ENCODE data around the gene RNF43. TPM values are rescaled to one million over a fixed set of nuclear protein-coding genes. Genes with fewer than 3 reads are reported as not detected.

Gene RNF43
- total and polyA plus RNA-seq, 4 donors = 4.1 to 8.4 (median 5.1) TPM

DNA sequence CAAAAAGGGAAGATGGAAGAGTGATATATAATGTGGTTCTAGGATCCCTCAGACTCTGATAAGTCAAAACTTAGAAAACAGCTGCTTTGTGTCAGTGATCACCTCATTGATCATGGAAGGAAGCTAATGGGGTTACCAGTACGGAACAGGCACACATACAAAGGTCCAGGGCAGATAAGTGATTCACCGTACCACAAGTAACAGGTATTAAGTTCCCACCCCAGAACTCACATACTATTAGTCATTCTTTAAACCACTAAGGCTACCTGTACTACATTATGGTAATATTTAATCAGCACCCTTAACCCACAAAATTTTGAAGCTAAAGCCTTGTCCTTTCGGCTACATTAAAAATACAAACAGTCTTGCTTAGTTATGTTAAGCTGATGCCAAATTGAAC, 17.4 kb downstream of the RNF43 start:
- no peaks in the 10 kb centered on the region for H3K9me3 ChIP-seq (ENCODE audit: control insufficient read depth in 4 of 4, low read length in 3 of 4)
- no peaks in the 10 kb centered on the region for H3K27me3 ChIP-seq (ENCODE audit: control insufficient read depth in 4 of 4, insufficient read depth in 4 of 4, low read length in 3 of 4)
- peaks cover 0 to 6% (median 3%) of the 10 kb centered on the region in 4 donors for H3K4me1 ChIP-seq (ENCODE audit: control insufficient read depth in 4 of 4, insufficient read depth in 4 of 4, low read length in 3 of 4)
- no peak for DNase-seq (ENCODE audit: low spot score)
- no peak overlapping the region for H3K4me3 ChIP-seq (ENCODE audit: low read depth in 1 of 3, low read length in 3 of 3)
- TF ChIP-seq SP1 (IDR thresholded peaks at IDR 0.05) (no peak), JUND (IDR thresholded peaks at IDR 0.05) (no peak), FOXA2 (IDR thresholded peaks at IDR 0.05) (no peak), EGR1 (IDR thresholded peaks at IDR 0.05; ENCODE audit: low read depth in 2 of 2) (no peak), RXRA (IDR thresholded peaks at IDR 0.05) (no peak), HNF4A (conservative IDR thresholded peaks at IDR 0.05) (no peak), RAD21 (IDR thresholded peaks at IDR 0.05) (no peak), TAF1 (conservative IDR thresholded peaks at IDR 0.05) (no peak), GABPA (IDR thresholded peaks at IDR 0.05 in 1 of 2, conservative IDR thresholded peaks at IDR 0.05 in 1 of 2) (no peak), FOXA1 (IDR thresholded peaks at IDR 0.05) (no peak), YY1 (IDR thresholded peaks at IDR 0.05) (no peak)
- TF ChIP-seq, protein P1, sequence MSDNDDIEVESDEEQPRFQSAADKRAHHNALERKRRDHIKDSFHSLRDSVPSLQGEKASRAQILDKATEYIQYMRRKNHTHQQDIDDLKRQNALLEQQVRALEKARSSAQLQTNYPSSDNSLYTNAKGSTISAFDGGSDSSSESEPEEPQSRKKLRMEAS (IDR thresholded peaks at IDR 0.05) = no peak
- TF ChIP-seq, protein P2, sequence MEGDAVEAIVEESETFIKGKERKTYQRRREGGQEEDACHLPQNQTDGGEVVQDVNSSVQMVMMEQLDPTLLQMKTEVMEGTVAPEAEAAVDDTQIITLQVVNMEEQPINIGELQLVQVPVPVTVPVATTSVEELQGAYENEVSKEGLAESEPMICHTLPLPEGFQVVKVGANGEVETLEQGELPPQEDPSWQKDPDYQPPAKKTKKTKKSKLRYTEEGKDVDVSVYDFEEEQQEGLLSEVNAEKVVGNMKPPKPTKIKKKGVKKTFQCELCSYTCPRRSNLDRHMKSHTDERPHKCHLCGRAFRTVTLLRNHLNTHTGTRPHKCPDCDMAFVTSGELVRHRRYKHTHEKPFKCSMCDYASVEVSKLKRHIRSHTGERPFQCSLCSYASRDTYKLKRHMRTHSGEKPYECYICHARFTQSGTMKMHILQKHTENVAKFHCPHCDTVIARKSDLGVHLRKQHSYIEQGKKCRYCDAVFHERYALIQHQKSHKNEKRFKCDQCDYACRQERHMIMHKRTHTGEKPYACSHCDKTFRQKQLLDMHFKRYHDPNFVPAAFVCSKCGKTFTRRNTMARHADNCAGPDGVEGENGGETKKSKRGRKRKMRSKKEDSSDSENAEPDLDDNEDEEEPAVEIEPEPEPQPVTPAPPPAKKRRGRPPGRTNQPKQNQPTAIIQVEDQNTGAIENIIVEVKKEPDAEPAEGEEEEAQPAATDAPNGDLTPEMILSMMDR (IDR thresholded peaks at IDR 0.05; ENCODE audit: low read depth, low read length, missing input control) = no peak
- TF ChIP-seq, protein P3, sequence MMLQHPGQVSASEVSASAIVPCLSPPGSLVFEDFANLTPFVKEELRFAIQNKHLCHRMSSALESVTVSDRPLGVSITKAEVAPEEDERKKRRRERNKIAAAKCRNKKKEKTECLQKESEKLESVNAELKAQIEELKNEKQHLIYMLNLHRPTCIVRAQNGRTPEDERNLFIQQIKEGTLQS (IDR thresholded peaks at IDR 0.05) = no peak
- TF ChIP-seq, protein P4, sequence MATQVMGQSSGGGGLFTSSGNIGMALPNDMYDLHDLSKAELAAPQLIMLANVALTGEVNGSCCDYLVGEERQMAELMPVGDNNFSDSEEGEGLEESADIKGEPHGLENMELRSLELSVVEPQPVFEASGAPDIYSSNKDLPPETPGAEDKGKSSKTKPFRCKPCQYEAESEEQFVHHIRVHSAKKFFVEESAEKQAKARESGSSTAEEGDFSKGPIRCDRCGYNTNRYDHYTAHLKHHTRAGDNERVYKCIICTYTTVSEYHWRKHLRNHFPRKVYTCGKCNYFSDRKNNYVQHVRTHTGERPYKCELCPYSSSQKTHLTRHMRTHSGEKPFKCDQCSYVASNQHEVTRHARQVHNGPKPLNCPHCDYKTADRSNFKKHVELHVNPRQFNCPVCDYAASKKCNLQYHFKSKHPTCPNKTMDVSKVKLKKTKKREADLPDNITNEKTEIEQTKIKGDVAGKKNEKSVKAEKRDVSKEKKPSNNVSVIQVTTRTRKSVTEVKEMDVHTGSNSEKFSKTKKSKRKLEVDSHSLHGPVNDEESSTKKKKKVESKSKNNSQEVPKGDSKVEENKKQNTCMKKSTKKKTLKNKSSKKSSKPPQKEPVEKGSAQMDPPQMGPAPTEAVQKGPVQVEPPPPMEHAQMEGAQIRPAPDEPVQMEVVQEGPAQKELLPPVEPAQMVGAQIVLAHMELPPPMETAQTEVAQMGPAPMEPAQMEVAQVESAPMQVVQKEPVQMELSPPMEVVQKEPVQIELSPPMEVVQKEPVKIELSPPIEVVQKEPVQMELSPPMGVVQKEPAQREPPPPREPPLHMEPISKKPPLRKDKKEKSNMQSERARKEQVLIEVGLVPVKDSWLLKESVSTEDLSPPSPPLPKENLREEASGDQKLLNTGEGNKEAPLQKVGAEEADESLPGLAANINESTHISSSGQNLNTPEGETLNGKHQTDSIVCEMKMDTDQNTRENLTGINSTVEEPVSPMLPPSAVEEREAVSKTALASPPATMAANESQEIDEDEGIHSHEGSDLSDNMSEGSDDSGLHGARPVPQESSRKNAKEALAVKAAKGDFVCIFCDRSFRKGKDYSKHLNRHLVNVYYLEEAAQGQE (IDR thresholded peaks at IDR 0.05) = no peak
- TF ChIP-seq, protein P5, sequence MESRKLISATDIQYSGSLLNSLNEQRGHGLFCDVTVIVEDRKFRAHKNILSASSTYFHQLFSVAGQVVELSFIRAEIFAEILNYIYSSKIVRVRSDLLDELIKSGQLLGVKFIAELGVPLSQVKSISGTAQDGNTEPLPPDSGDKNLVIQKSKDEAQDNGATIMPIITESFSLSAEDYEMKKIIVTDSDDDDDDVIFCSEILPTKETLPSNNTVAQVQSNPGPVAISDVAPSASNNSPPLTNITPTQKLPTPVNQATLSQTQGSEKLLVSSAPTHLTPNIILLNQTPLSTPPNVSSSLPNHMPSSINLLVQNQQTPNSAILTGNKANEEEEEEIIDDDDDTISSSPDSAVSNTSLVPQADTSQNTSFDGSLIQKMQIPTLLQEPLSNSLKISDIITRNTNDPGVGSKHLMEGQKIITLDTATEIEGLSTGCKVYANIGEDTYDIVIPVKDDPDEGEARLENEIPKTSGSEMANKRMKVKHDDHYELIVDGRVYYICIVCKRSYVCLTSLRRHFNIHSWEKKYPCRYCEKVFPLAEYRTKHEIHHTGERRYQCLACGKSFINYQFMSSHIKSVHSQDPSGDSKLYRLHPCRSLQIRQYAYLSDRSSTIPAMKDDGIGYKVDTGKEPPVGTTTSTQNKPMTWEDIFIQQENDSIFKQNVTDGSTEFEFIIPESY (IDR thresholded peaks at IDR 0.05) = no peak
- peaks cover 0 to 4% (median 2%) of the 10 kb centered on the region in 4 donors for H3K36me3 ChIP-seq (ENCODE audit: control insufficient read depth in 4 of 4, insufficient read depth in 3 of 4, low read depth in 1 of 4, low read length in 3 of 4)
- 87% methylated on average over 3 of the region's 3 CpGs for WGBS
- no peak overlapping the region for H3K9ac ChIP-seq (ENCODE audit: low read depth in 1 of 2, low read length in 2 of 2)
- H3K27ac ChIP-seq (ENCODE audit: low read depth in 1 of 2, low read length in 2 of 2) = no peak overlapping the region
